Measurements from ENCODE around the gene RAB38.

RAB38 gene

GRCh38 chr11:88158081-88158480 lies 17.2 kb downstream of the RAB38 start:
- Histone ChIP-seq H3K4me3 (no peak overlapping the region), H3K27ac (no peak overlapping the region)
- DNase-seq (ENCODE audit: low spot score): no peak
- TF ChIP-seq CTCF (IDR thresholded peaks at IDR 0.05): no peak

- TF ChIP-seq CTCF (IDR thresholded peaks at IDR 0.05): no peak
- no peak overlapping the region for H3K27ac ChIP-seq
- DNase-seq (ENCODE audit: low spot score): no peak
- H3K4me3 ChIP-seq: no peak overlapping the region
Observed at GRCh38 chr11:88157370-88157769, 17.9 kb downstream of the RAB38 start.

- Histone ChIP-seq H3K4me3 (no peak overlapping the region), H3K27ac (no peak overlapping the region)
- DNase-seq (ENCODE audit: low spot score): no peak
- no peak for TF ChIP-seq CTCF (IDR thresholded peaks at IDR 0.05)
Observed at GRCh38 chr11:88152381-88152780, 22.9 kb downstream of the RAB38 start.

- no peak for DNase-seq (ENCODE audit: low spot score)
- Histone ChIP-seq H3K4me3 (no peak overlapping the region), H3K27ac (no peak overlapping the region)
- no peak for TF ChIP-seq CTCF (IDR thresholded peaks at IDR 0.05)
Observed at GRCh38 chr11:88151709-88152265, 23.5 kb downstream of the RAB38 start.

GRCh38 chr11:88146106-88146505 lies 29.1 kb downstream of the RAB38 start:
- DNase-seq (ENCODE audit: low spot score): no peak
- Histone ChIP-seq H3K4me3 (no peak overlapping the region), H3K27ac (no peak overlapping the region)
- no peak for TF ChIP-seq CTCF (IDR thresholded peaks at IDR 0.05)

- H3K4me3 ChIP-seq: no peak overlapping the region
- no peak overlapping the region for H3K27ac ChIP-seq
- no peak for TF ChIP-seq CTCF (IDR thresholded peaks at IDR 0.05)
- no peak for DNase-seq (ENCODE audit: low spot score)
Observed at GRCh38 chr11:88139865-88140264, 35.4 kb downstream of the RAB38 start.

GRCh38 chr11:88131764-88132470 lies 43.3 kb downstream of the RAB38 start:
- Histone ChIP-seq H3K27ac (no peak overlapping the region), H3K4me3 (no peak overlapping the region)
- DNase-seq (ENCODE audit: low spot score): no peak
- TF ChIP-seq CTCF (IDR thresholded peaks at IDR 0.05): no peak

All from coronary artery (tissue), 2 donors.